GM19468 (cell line): ENCODE measurements around the gene DNAJC16.

Experiments used
- ATAC-seq: cut with Tn5 transposase; IDR thresholded peaks from one replicate; pipeline ENCODE4 v1.9.1; 2021; ENCODE audit warnings: mild to moderate bottlenecking, moderate library complexity, moderate number of reproducible peaks; ENCODE audit not compliant: unreplicated experiment; ENCODE audit errors: extremely low read depth

DNAJC16 gene

GRCh38 chr1:15617173-15618076 is 90.8 kb downstream of the DNAJC16 start, which contains the start of gene DDI2:
DDI2 (plus strand) TSS chr1:15617458; CDS start chr1:15617671, 213 bp downstream.
- no peak for ATAC-seq

DNA sequence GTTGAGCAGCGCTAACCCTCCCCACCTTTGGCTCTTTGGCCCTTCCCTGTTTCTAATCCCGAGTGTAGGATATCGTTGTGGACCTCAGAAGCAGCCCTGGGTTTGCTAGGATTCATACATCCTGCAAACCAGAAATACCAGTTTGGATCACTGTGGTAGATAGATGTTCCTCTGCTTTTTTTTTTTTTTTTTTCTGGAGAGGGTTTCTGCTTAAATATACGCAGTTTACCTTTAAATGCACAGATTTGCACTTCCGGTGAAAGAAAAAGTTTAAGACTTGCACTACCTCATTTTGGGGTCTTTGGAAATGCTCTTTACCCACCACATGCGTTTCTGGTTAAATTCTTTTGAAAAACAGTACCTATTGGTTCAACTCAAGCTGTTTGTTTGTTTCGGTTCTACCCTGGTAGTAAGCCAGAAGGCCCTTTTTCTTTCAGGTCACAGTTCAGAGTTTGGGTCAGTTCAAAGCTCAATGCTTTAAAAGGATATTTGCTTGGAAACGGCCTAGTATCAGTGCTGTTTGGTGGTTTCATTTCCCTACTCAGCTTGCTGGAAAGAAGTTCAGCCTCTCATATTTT is 91.5 kb downstream of the DNAJC16 start:
- no peak for ATAC-seq

- ATAC-seq, result no peak
Measured at GRCh38 chr1:15618655-15619525, 92.2 kb downstream of the DNAJC16 start.

DNA sequence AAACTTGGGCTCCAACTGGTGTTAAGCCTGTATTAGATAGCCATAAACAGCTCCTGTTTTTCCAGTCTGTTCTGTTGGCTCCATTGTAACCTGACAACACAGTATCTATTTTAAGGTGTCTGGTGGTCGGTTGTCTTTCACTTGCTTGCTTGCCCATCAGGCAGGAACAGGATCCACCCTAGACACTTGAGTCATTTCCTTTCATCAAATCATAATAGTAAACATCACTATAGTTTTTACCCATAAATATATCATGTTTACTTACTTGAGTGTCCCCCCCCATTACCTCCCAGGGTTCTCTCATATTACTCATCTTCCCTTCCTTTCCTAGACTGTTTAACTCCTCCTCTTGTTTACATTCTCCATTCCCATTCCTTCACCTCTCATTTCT is 93.5 kb downstream of the DNAJC16 start:
- ATAC-seq, result no peak

DNA sequence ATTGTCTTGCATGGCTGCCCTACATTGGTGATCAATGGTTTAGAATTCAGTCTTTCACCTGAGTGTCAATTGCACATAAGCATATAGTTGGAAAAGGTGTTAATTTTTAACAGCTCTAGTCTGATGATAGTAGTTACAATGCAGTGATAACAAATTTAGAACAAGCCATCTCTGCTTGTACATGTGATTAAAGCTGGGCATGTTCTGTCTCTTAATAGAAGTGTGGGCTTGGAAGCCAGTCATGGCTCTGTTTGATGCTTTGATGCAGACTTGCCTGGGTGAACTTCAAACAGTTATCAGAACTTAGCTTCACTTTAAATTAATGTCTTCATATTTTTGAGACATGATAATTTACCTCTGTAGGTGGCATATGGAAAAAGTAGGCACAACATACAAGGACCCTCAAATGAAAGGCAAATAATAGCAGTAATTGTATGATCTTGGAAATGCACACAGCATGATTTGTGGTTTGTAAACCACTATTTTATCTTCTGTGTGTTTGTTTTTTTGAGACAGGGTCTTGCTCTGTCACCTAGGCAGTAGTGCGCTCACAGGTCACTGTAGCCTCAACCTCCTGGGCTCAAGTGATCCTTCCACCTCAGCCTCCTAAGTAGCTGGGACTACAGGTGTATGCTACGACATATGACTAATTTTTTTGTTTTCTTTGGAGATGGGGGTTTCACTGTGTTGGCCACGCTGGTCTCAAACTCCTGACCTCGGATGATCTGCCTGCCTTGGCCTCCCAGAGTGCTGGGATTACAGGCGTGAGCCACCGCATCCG is 94.4 kb downstream of the DNAJC16 start:
- ATAC-seq, result no peak

DNA sequence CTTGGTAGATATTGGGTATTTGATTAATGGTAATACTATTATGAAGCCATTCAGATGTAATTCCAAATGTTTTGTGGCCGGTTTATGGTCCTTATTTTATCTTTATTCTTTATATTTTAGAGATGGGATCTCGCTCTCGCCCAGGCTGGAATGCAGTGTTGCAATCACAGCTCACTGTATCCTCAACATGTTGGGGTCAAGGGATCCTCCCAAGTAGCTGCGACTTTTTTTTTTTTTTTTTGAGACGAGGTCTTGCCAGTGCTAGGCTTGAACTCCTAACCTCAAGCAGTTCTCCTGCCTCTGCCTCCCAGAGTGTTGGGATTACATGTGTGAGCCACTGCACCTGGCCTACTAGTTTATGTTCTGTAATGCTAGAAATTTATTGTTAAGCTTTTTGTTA is 95.3 kb downstream of the DNAJC16 start:
- ATAC-seq, result no peak

- ATAC-seq, result no peak
Measured at GRCh38 chr1:15622712-15623373, 96.2 kb downstream of the DNAJC16 start.

- no peak for ATAC-seq
Measured at GRCh38 chr1:15623435-15623834, 96.8 kb downstream of the DNAJC16 start.

GRCh38 chr1:15624133-15624714 is 97.6 kb downstream of the DNAJC16 start:
- no peak for ATAC-seq

- ATAC-seq, result no peak
Measured at GRCh38 chr1:15625056-15625917, 98.6 kb downstream of the DNAJC16 start.
